Effector memory CD8-positive, alpha-beta T cell (primary cell): ENCODE data around the gene L3MBTL4.
"Not testable (repeated sequence)": the region's sequence is repeated elsewhere in the genome, so short reads cannot be mapped to it uniquely, and the experiment has no call there.

ENCODE experiments used
- ATAC-seq: fragments of 150-1000 bp; cut with Tn5 transposase; replicated peaks from 2 replicates; pipeline ENCODE4 v1.10.0; 2021; ENCODE audit warnings: mild to moderate bottlenecking, moderate library complexity
- DNase-seq, 3 experiments: peaks; one replicate each; pipeline ENCODE4 v3.0.0; 2021
- H3K27ac Mint-ChIP-seq, 2 donors: one replicate each; pipeline ENCODE4 v1.8.0; 2022; ENCODE audit warnings: mild to moderate bottlenecking in 2 of 2, mixed read lengths in 2 of 2, moderate library complexity in 2 of 2
- H3K27me3 Mint-ChIP-seq, 2 donors: one replicate each; pipeline ENCODE4 v1.8.0; 2022; ENCODE audit warnings: mixed read lengths in 2 of 2
- H3K36me3 Mint-ChIP-seq: one replicate; pipeline ENCODE4 v1.8.0; 2022; ENCODE audit warnings: mild to moderate bottlenecking, moderate library complexity, mixed read lengths; ENCODE audit not compliant: insufficient read depth
- H3K4me1 Mint-ChIP-seq, 2 donors: one replicate each; pipeline ENCODE4 v1.8.0; 2022; ENCODE audit warnings: low read depth in 2 of 2, mixed read lengths in 2 of 2
- H3K4me3 Mint-ChIP-seq, 2 donors: one replicate each; pipeline ENCODE4 v1.8.0; 2022; ENCODE audit warnings: mild to moderate bottlenecking in 2 of 2, mixed read lengths in 2 of 2, moderate library complexity in 2 of 2
- H3K9me3 Mint-ChIP-seq, 2 donors: one replicate each; pipeline ENCODE4 v1.8.0; 2022; ENCODE audit warnings: mixed read lengths in 2 of 2

L3MBTL4 gene

DNA sequence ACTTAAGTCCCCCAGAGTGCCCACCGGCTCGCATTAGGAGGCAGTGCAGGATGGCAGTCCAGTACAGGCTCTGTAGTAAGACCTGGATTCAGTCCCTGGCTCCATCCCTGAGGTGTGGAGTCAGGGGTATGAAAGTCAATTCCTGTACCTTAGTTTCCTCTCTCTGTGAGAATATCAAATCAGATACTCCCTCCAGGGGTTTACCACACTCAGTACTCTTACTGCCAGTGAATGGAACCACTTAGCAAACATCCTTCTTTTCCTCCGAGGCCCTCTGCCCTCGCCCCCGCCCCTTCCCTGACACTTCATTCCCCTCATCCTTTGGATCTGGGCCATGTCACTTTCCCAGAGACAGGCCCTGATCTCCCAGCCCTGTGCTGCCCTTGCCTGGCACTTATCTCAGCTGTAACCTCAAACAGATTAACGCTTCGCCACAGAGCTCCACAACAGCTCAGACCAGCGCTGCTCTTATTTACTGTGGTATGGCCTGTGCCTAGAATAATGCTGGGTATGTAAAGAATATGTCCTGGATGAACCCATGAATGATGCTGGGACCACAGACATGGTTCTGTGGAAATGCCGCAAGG lies 360.4 kb downstream of the L3MBTL4 start:
- DNase-seq: no peak
- no peak for ATAC-seq
- no peak overlapping the region for H3K4me3 Mint-ChIP-seq
- no peaks in the 10 kb centered on the region for H3K4me1 Mint-ChIP-seq
- peaks cover 0 to 11% of the 10 kb centered on the region in 2 donors for H3K9me3 Mint-ChIP-seq
- H3K27me3 Mint-ChIP-seq: no peaks in the 10 kb centered on the region
- H3K36me3 Mint-ChIP-seq: no peaks in the 10 kb centered on the region
- H3K27ac Mint-ChIP-seq: no peak overlapping the region

DNA sequence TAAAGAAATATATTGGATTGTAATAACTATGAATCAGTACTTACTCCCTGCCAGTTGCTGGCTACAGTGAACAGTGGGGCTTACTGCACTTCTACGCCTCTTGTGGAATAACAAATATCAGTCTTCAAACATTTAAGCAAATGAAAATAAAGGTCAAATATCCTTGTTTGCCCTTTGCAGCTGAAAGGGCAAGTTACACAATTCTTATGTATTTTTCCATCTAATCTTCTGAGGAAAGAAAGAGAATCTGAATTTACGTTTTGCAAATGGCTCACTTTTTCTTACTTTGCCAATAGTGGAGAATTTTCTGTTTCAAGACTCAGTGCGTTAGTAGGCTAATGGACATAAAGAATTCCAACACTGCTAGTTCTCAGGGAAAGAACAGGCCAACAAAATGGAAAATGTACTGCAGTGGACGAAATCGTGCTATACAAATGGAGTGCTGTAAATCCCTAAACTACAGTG lies 362.2 kb downstream of the L3MBTL4 start:
- Mint-ChIP-seq H3K27me3 (no peaks in the 10 kb centered on the region), H3K27ac (no peak overlapping the region), H3K9me3 (peaks cover 0 to 8% of the 10 kb centered on the region in 2 donors), H3K4me3 (no peak overlapping the region), H3K4me1 (no peaks in the 10 kb centered on the region), H3K36me3 (no peaks in the 10 kb centered on the region)
- DNase-seq: no peak
- no peak for ATAC-seq

DNA sequence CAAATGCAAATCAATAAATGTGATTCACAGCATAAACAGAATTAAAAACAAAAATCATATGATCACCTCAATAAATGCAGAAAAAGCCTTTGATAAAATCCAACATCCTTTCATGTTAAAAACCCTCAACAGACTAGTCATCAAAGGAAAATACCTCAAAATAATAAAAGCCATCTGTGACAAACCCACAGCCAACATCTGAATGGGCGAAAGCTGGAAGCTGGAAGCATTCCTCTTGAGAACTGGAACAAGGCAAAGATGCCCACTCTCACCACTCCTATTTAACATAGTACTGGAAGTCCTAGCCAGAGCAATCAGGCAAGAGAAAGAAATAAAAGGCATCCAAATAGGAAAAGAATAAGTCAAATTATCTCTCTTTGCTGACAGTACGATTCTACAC lies 367.1 kb downstream of the L3MBTL4 start:
- H3K4me1 Mint-ChIP-seq, H3K9me3 Mint-ChIP-seq, H3K4me3 Mint-ChIP-seq, H3K36me3 Mint-ChIP-seq, DNase-seq, H3K27me3 Mint-ChIP-seq, ATAC-seq, H3K27ac Mint-ChIP-seq: not testable (repeated sequence)

DNA sequence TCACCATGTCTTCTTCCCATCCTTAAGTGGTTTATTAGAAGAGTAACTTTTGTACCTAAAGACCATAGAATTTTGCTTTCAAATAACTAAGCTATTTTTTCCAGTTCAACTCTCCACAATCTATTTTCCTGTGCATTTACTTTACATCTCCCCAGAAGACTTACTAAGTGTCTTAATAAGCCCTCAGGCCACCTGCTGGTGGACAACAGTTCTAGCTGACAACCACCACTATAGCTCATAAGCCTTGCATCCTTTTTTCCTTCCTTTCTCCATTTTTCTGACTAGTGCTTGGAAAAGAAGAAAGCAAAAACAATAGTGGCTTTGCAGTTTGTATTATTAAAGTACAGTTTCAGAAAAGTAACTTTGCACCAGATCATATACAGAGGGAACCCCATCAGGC lies 369.9 kb downstream of the L3MBTL4 start:
- no peaks in the 10 kb centered on the region for H3K4me1 Mint-ChIP-seq
- no peaks in the 10 kb centered on the region for H3K27me3 Mint-ChIP-seq
- peaks cover 16 to 26% of the 10 kb centered on the region in 2 donors for H3K9me3 Mint-ChIP-seq
- ATAC-seq (no peak), DNase-seq (no peak)
- H3K4me3 Mint-ChIP-seq: no peak overlapping the region
- no peaks in the 10 kb centered on the region for H3K36me3 Mint-ChIP-seq
- H3K27ac Mint-ChIP-seq: no peak overlapping the region

DNA sequence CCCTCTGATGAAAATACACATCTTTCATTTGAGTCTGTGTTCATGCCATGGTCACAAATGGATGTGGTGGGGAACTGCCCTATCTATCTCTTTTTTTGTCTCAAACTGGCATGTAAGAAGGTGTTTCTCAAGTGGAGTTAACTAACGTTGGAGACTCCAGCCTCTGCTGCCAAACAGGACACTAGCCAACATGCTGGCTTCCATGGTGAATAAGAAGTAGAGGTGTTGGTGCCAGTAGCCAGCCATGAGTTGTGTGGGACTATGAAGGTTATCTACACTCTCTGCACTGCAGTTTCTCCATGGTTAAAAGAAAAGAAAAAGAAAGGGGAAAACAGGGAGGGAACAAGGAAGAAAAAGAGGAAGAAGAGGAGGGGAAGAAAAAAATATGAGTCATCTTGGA lies 370.4 kb downstream of the L3MBTL4 start:
- H3K9me3 Mint-ChIP-seq: peaks cover 14 to 26% of the 10 kb centered on the region in 2 donors

DNA sequence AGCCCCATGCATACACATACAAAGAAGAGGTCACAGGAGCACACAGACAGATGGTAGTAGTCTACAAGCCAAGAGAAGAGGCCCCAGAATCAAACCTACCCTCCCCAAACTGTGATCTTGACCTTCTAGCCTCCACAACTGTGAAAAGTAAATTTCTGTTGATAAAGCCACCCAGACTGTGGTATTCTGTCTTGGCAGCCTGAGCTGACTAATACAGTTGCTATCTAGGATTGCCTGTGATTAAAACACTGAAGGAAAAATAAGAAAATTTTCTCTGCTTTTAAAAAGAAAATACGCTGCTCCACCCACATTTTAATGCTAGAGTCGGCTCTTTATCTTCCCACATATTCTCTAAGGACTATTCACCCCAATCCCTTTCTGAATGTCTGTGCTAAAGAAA lies 375.7 kb downstream of the L3MBTL4 start:
- ATAC-seq (no peak), DNase-seq (no peak)
- Mint-ChIP-seq H3K9me3 (peaks cover 14 to 34% of the 10 kb centered on the region in 2 donors), H3K27me3 (no peaks in the 10 kb centered on the region), H3K4me3 (no peak overlapping the region), H3K36me3 (no peaks in the 10 kb centered on the region), H3K4me1 (no peaks in the 10 kb centered on the region), H3K27ac (no peak overlapping the region)

More for the DNA sequence above, 370.4 kb downstream of the L3MBTL4 start:
- H3K36me3 Mint-ChIP-seq: no peaks in the 10 kb centered on the region
- H3K27ac Mint-ChIP-seq: no peak overlapping the region
- H3K4me3 Mint-ChIP-seq: no peak overlapping the region
- ATAC-seq (no peak), DNase-seq (no peak)
- H3K4me1 Mint-ChIP-seq: no peaks in the 10 kb centered on the region
- no peaks in the 10 kb centered on the region for H3K27me3 Mint-ChIP-seq

DNA sequence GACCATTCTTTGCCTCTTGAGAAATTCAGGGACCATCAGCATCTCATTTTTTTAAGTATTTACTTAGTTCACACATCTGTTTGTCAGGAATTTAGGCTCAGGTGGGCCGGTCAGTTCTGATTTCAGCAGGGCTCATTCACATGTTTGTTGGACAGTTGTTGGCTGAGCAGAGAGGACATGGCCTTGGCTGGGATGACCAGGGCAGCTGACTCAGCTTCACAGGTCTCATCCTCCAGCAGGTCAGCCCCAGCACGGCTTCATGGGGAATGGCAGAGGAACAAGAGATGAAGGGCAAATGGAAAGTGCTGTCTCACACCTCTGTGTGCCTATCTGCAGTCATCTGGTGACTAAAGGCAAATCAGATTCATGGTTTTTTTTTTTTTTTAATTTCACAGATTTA lies 383.3 kb downstream of the L3MBTL4 start:
- ATAC-seq (no peak), DNase-seq (no peak)
- Mint-ChIP-seq H3K27me3 (no peaks in the 10 kb centered on the region), H3K27ac (no peak overlapping the region), H3K9me3 (peaks cover 0 to 5% of the 10 kb centered on the region in 2 donors), H3K36me3 (peaks cover 2% of the 10 kb centered on the region), H3K4me1 (no peaks in the 10 kb centered on the region), H3K4me3 (no peak overlapping the region)

DNA sequence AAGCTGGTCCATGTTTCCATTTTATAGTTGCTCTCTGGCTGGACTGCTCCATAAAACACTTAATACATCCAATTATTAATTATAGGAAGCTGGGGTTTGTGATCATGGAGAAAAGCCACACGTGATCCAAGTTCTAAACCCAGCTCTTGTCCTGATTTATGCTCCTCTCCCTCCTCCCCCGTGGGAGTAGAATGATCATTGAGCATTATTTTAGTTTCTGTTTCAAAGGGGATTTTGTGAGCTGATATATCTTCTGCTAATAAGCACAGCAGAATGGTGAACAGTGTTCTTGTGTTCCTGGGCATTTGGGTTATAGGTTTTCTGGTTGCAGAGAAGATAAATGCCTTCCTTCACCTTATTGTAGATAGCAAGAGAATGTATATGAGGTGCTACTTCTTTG lies 383.7 kb downstream of the L3MBTL4 start:
- Mint-ChIP-seq H3K4me3 (no peak overlapping the region), H3K27me3 (no peaks in the 10 kb centered on the region), H3K27ac (no peak overlapping the region), H3K36me3 (peaks cover 2% of the 10 kb centered on the region), H3K9me3 (peaks cover 0 to 5% of the 10 kb centered on the region in 2 donors), H3K4me1 (no peaks in the 10 kb centered on the region)
- ATAC-seq (no peak), DNase-seq (no peak)

DNA sequence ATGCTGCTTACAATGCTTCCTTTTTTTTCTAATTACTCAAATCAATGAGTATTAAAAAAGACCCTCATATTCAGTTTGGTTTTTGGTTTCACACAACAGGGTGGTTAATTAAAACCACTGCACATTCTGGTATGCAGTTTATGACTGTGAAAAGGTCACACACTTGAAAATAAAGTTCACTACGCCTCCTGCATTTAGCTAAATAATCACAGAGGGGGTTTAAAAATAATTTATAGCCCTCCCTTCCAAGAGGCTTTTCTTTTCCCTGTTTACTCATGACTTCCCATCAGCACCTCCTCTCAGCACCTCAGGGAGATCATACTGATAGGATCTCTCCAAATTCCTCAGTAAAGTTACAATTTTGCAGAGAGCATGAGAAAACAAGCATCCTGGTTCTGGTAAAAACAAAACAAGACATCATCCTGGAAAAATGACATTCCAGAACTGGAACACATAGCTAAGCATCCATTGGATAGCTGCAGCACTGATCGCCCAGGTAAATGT lies 389.9 kb downstream of the L3MBTL4 start:
- Mint-ChIP-seq H3K4me3 (no peak overlapping the region), H3K9me3 (peaks cover 11 to 25% of the 10 kb centered on the region in 2 donors), H3K4me1 (no peaks in the 10 kb centered on the region), H3K27ac (no peak overlapping the region), H3K36me3 (no peaks in the 10 kb centered on the region), H3K27me3 (no peaks in the 10 kb centered on the region)
- DNase-seq: no peak
- no peak for ATAC-seq

DNA sequence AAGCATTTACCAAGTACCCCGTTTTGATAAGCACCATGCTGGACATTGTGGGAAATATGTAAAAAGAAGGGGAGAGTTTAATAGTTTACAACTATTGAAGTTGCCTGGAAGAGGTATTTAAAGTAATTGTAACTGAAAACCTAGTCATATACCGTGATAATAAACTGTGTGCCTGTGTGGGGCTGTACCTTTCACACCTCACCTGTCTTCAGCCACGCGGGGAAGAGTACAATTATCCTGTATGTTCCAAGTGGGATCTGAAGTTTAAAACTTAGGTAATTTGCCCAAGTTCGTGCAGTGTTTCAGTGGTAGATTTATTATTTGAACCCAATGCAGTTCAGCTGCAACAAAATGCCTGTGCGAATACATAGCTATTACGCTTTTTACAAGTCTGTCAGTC lies 391.2 kb downstream of the L3MBTL4 start:
- Mint-ChIP-seq H3K4me3 (no peak overlapping the region), H3K27ac (no peak overlapping the region), H3K9me3 (peaks cover 11 to 26% of the 10 kb centered on the region in 2 donors), H3K27me3 (no peaks in the 10 kb centered on the region), H3K4me1 (no peaks in the 10 kb centered on the region), H3K36me3 (no peaks in the 10 kb centered on the region)
- ATAC-seq: no peak
- DNase-seq: no peak

DNA sequence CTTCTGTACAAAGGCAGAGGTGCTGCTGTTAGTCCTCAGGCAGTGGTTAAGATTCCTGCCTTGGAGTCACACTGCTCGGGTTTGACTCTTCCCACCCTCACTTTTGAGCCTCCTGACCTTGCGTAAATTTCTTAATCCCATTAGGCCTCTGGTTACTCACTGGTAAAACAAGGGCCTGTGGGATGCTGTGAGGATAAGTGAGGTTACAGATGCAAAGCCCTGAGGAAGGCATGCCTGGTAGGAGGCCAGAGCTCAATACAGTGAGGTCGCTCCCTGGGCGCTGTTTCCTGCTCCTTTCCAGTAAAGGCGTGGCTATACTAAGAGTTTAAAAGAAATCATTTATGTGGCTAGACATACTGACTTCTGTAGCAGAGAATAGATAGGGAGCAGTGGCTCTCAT lies 391.9 kb downstream of the L3MBTL4 start:
- no peak for ATAC-seq

DNA sequence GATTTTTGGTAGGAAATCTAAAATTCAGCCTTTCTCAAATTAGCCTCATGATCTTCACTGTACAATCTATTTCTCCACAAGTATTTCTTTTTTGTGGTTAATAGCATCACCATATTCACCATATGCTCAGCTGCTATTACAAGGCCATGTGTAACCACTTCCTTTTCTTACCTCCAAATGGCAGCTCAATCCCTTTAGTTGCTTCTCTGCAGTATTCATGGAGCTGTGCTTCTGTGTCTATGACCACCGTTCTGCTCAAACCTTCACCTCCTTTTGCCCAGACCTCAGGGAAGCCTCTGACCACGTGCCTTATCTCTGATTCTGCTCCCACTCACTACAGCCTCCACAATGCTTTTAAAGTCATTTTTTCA lies 392.7 kb downstream of the L3MBTL4 start:
- H3K27me3 Mint-ChIP-seq: no peaks in the 10 kb centered on the region
- H3K36me3 Mint-ChIP-seq: no peaks in the 10 kb centered on the region
- H3K4me1 Mint-ChIP-seq: no peaks in the 10 kb centered on the region
- H3K4me3 Mint-ChIP-seq: no peak overlapping the region
- no peak for DNase-seq
- peaks cover 11 to 26% of the 10 kb centered on the region in 2 donors for H3K9me3 Mint-ChIP-seq
- no peak for ATAC-seq
- H3K27ac Mint-ChIP-seq: no peak overlapping the region

More for the DNA sequence above, 391.9 kb downstream of the L3MBTL4 start:
- H3K27ac Mint-ChIP-seq: no peak overlapping the region
- H3K27me3 Mint-ChIP-seq: no peaks in the 10 kb centered on the region
- DNase-seq: no peak
- H3K9me3 Mint-ChIP-seq: peaks cover 11 to 26% of the 10 kb centered on the region in 2 donors
- no peak overlapping the region for H3K4me3 Mint-ChIP-seq
- no peaks in the 10 kb centered on the region for H3K36me3 Mint-ChIP-seq
- no peaks in the 10 kb centered on the region for H3K4me1 Mint-ChIP-seq

DNA sequence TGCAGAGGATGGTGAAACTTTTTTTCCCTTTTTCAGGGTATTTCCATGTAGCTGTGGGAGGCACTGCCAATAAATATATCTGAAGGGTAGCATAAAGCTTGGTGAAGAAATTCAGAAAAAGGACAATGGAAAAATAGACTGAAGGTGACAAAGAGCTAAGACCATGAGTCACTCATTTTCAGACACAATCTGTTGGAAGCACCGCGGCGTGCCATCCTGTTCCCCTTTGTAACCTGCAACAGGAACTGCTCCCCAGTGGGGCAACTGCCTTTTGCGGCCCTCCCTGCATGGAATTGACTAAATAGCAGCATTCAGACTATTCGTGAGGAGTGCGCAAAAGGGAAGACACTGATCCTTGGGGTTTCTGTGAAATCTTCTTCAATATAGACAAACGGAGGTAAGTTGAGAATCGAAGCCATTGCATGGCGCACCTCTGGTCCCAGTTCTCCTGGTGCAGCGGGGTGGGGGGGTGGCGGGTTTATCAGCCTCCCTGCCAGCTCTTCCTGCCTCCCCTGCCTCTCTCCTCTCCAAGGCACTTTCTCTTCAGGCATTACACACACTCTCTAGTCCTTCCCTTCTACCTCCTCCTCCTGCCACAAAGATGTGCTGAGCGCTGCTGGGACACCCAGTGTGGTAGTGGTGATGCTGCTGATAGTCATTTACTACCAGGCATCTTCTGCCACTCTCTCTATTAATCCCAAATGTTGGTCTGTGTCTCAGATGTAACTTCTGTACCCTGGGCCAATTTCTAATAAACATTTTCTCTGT lies 393.2 kb downstream of the L3MBTL4 start:
- H3K9me3 Mint-ChIP-seq: peaks cover 13 to 26% of the 10 kb centered on the region in 2 donors
- ATAC-seq: no peak
- no peak overlapping the region for H3K4me3 Mint-ChIP-seq
- H3K4me1 Mint-ChIP-seq: no peaks in the 10 kb centered on the region
- H3K27ac Mint-ChIP-seq: no peak overlapping the region
- no peak for DNase-seq
- H3K36me3 Mint-ChIP-seq: no peaks in the 10 kb centered on the region
- no peaks in the 10 kb centered on the region for H3K27me3 Mint-ChIP-seq

DNA sequence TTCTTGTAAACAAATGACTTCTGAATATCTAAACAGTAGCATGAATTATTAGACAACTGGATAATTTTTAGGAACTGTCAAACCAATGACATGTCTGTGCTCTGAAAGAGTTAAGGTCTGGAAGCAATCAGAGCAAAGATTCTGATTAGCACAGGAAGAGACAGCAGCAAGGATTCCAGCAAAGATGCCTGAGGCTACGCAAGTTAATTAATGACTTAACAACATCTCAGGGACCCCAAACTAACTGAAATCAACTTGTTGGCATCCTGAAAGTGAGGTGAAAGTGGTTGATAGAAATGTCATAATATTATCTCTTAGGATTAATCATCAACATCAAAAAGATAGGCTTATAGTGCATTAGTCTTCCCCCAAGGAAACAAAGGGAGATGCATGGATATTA lies 396.0 kb downstream of the L3MBTL4 start:
- H3K27ac Mint-ChIP-seq: no peak overlapping the region
- no peak for ATAC-seq
- no peak overlapping the region for H3K4me3 Mint-ChIP-seq
- no peaks in the 10 kb centered on the region for H3K4me1 Mint-ChIP-seq
- peaks cover 15 to 26% of the 10 kb centered on the region in 2 donors for H3K9me3 Mint-ChIP-seq
- no peaks in the 10 kb centered on the region for H3K36me3 Mint-ChIP-seq
- no peak for DNase-seq
- no peaks in the 10 kb centered on the region for H3K27me3 Mint-ChIP-seq
